Forelimb muscle (tissue), 1 donor: ENCODE data around the gene PLEKHG4. TPM values are rescaled to one million over a fixed set of nuclear protein-coding genes. Genes with fewer than 3 reads are reported as not detected.

Experiments
- DNase-seq: peaks from one replicate; pipeline ENCODE4 v3.0.0-alpha.2; 2013; ENCODE audit warnings: low read depth
- polyA plus RNA-seq: library from polyadenylated mRNA; unstranded; fragments of 120-200 nt; gene quantifications from one replicate; pipeline ENCODE4 v1.2.1, GENCODE V29; 2013; ENCODE audit not compliant: insufficient read length

Gene PLEKHG4
- polyA plus RNA-seq, 1 donor: 9.9 TPM

GRCh38 chr16:67245674-67246080, 33.7 kb upstream of the PLEKHG4 start:
- no peak for DNase-seq

- DNase-seq: no peak
Measured at GRCh38 chr16:67246081-67246755, 33.1 kb upstream of the PLEKHG4 start.

- no peak for DNase-seq
Measured at GRCh38 chr16:67246756-67247191, 32.6 kb upstream of the PLEKHG4 start.

- peak; percentile 83 for DNase-seq
Measured at GRCh38 chr16:67247192-67248072, 31.9 kb upstream of the PLEKHG4 start, which contains the start of gene FHOD1. Gene FHOD1, minus strand, starts transcription at chr16:67247481. Its CDS starts 71 bp downstream, at chr16:67247410.

GRCh38 chr16:67248073-67248400, 31.3 kb upstream of the PLEKHG4 start:
- DNase-seq: no peak

GRCh38 chr16:67248401-67249177, 30.7 kb upstream of the PLEKHG4 start, which contains the start of gene SLC9A5:
Gene SLC9A5, plus strand, starts transcription at chr16:67248979. Its CDS starts 36 bp downstream, at chr16:67249015.
- DNase-seq: no peak

DNA sequence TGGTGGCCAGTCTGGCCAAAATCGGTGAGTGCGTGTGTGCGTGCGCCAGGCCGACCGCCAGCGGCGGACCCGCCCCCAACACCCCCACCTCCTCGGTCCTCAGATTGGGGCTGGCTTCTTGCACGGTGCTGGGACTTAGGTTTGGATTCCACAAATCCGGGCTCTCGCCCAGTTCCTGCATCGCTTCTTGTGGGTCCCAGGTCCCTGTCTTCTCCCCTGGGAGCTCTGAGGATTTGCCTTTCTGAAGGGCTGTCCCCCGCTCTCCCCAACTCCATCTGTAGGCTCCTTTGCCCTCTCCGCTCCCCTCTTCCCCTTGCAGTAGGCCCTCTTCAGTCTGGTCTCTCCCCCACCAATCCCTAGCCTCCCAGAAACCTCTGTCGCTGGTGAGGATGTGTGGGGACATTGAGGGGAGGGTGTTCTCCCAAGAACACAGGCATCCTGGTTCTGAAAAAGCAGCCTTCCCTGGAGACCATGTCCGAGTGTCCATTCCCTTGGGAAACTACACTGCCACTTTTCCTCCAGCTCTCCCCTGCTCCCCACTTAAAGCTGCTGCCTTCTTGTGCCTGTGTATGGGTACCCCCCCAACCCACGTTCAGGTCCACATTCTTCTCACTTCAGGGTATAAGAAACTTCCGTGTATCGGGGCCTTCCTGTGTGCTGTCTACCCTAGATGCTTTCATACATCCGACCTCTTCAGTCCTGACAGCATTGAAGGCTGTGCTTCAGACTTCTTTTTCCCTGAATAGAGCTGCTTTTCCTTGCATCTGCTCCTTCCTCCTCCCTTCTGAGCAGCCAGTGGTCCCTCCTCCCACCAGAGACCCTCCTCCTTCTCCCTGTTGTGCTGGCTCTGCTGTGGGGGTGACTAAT, 29.9 kb upstream of the PLEKHG4 start:
- no peak for DNase-seq

DNA sequence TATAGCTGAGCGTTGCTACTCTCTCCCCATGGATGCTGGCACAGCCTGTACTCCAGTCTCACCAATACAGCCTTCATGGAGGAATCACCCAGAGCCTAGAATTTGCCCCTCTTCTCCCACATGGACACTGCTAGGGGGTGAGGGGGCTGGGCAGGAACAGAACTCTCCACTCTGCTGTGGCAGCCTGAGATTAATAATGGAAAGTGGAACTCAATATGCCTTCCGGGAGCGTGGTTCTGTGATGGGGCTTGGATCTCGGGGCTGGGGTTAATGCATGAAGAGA, 29.3 kb upstream of the PLEKHG4 start:
- DNase-seq: no peak

GRCh38 chr16:67252609-67253497, 26.5 kb upstream of the PLEKHG4 start:
- no peak for DNase-seq

DNA sequence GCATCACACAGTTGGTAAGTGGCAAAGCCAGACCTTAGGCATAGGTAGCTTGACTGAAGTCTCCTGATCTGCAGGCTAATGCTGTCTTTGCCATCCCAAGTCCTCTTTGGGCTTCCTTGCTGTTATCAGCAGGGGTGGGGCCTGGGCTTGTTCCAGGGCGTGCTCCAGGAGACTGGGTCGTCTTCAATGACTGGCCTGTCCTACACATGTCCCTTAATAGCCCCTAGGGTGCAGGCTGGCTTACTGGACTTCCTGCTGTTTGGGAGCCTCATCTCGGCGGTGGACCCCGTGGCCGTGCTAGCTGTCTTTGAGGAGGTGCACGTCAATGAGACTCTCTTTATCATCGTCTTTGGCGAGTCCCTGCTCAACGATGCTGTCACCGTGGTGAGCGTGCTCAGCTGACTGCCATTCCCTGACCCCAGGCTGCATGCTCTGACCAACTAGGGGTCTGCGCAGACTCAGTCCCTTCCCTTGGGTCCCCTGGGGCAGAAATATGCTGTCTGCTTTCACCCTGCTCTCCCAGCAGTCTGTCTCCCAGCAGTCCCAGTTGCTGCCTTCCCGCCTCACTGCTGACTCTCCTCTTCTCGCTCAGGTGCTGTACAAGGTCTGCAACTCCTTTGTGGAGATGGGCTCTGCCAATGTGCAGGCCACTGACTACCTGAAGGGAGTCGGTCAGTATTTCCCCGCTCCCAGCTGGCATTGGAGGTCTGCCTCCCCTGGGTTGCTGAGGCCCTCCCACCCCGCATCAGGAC, 24.4 kb upstream of the PLEKHG4 start:
- no peak for DNase-seq

GRCh38 chr16:67255553-67256221, 23.6 kb upstream of the PLEKHG4 start:
- DNase-seq: no peak

- no peak for DNase-seq
Measured at GRCh38 chr16:67256701-67257230, 22.6 kb upstream of the PLEKHG4 start.

DNA sequence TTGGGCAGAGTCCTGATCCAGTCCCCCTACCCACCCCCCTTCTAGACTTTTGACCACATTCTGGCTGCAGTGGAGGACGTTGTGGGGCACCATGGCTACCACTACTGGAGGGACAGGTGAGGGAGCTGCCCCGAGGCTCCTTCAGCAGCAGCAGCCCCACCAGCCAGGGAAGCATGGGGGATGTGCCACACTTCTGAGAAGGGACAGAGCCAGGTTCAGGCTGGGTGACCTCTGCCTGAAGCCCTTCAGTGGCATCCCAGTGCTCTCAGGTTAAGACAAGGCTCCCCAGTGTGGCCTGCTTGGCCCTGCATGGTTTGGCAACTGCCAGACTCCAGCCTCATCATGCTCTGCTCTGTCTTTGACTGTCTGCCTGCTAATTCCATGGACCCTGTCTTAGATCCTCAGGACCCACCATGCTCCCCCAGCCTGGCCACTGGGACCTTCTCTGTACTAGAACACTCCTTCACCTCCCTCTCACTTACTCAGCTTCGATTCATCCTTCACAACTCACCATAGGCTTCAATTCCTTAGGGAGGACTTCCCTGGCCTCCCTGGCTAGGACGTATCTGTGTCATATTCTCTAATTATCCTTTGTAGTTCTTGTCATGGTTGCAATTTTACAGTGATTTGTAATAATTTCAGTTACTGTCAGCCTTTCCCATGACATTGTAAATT, 21.7 kb upstream of the PLEKHG4 start:
- no peak for DNase-seq

- DNase-seq: no peak
Measured at GRCh38 chr16:67258161-67258835, 21.0 kb upstream of the PLEKHG4 start.

DNA sequence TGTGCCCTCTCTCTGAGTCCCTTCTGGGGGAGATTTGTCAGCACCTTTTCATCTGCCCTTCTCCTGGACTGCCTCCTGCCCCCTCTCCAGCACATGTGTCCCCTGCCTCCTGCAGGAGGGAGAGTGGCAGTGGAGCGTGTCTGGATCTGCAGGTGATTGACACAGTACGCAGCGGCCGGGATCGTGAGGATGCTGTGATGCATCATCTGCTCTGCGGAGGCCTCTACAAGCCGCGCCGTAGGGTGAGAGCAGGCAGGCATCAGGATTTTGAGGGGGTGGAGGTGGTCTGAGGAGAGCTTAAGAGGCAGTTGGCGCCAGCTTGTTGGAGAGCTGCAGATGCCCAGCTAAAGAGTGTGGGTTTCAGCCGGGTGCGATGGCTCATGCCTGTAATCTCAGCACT, 19.6 kb upstream of the PLEKHG4 start:
- DNase-seq: no peak

DNA sequence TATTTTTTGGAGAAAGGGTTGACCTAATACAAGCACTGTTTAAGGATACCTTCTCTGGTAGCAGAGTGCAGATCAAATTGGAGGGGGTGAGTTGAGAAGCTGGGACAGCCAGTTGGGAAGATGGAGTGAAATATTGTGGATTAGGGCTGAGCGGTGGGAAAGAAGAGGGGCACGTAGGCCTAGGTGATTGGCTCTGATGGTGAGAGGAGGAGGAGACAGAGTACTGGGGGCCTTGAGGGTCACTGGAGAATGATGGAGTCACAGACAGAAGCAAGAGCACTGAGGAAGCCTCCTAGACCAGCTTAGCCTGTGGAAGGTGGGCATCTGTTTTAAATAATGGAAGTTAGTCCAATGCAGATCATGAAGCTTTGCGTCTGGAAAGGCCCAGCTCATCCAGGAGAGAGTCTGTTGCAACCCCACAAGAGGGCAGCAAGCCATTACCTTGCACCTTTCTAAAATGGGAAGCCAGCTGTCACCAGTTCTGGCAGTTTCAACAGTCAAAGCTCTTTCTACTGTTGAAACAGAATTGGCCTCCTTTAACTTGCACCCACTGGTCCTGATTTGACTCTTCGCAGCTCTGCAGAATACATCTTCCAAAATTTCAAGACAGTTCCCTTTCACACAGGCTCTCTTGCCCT, 18.8 kb upstream of the PLEKHG4 start:
- DNase-seq: no peak

DNA sequence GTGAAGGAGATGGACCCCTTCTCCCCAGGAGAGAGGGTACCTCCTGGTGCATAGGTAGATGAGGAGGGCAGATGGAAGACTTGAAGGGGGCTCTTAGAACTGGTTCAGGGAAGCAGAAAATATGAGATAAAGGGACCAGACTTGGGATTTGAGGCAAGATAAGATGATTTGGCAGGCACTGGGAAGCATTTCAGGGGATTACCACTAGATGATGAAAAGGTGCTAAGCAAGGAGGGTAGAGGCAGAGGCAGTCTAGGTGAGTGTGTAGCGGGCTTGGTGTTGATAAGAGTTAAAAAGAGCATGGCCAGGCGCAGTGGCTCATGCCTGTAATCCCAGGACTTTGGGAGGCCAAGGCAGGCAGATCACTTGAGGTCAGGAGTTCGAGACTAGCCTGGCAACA, 16.1 kb upstream of the PLEKHG4 start:
- DNase-seq: no peak
